HCT116 (cell line): ENCODE data around the gene DMD. TPM values are rescaled to one million over a fixed set of nuclear protein-coding genes. Genes with fewer than 3 reads are reported as not detected.

Experiments used
- ATAC-seq: fragments of 200-7000 bp; cut with Tn5 transposase; 2 replicates; pipeline ENCODE4 v1.9.1; 2020; ENCODE audit warnings: mild to moderate bottlenecking, moderate library complexity
- BruUV-seq: library from RNA; stranded (reverse); fragments of 400-500 nt; replicated peaks from 2 replicates; lab custom pipeline; 2021; lab: Mats Ljungman, UMichigan
- CTCF ChIA-PET: fragments of 300-600 bp; sonication (Branson Sonifier 250); formaldehyde crosslinking; loops from one replicate; lab custom pipeline; 2021; ENCODE audit warnings: antibody characterized with exemption; lab: Charles Lee
- POLR2A ChIA-PET: fragments of 300-600, 350-600 bp; sonication (Branson Sonifier 250); formaldehyde crosslinking; loops from one replicate; lab custom pipeline; 2021; ENCODE audit warnings: antibody characterized with exemption; lab: Charles Lee
- RAD21 ChIA-PET, 2 experiments: fragments of 300-600 bp; sonication (Branson Sonifier 250); formaldehyde crosslinking; loops; one replicate each; lab custom pipeline; 2023; ENCODE audit warnings: low total read pairs in 2 of 2; ENCODE audit not compliant: uncharacterized antibody in 2 of 2, unreplicated experiment in 2 of 2, low non-redundant PET in 1 of 2; lab: Charles Lee
- DNase-seq: peaks from one replicate; pipeline ENCODE4 v3.0.0-alpha.2; 2010; ENCODE audit warnings: low read depth, low spot score
- H2AFZ ChIP-seq: fragments of 200-600 bp; shearing (Covaris generic), sonication (generic); 2 replicates; pipeline ENCODE4 v1.6.1; 2017; ENCODE audit warnings: low read depth, mixed run types, mixed read lengths, antibody characterized with exemption, low read length; ENCODE audit not compliant: poor library complexity, severe bottlenecking
- H3K27ac ChIP-seq: 2 replicates; pipeline ENCODE4 v1.5.1; 2012; ENCODE audit warnings: low read depth, low read length
- H3K27me3 ChIP-seq: fragments of 200-600 bp; sonication (generic); 2 replicates; pipeline ENCODE4 v1.6.1; 2016; ENCODE audit warnings: mixed run types, low read length, mixed read lengths; ENCODE audit not compliant: insufficient read depth
- H3K36me3 ChIP-seq, 2 experiments: fragments of 200-500 bp in 1 of 2; fragments of 200-600 bp in 1 of 2; sonication (Bioruptor generic) in 1 of 2; sonication (generic) in 1 of 2; 2 replicates each; pipeline versions ENCODE4 v1.5.1 to v1.6.1; 2014 to 2016; ENCODE audit warnings: low read length in 2 of 2, inconsistent platforms in 1 of 2, mixed read lengths in 1 of 2, mixed run types in 1 of 2; ENCODE audit not compliant: insufficient read depth in 2 of 2, control insufficient read depth in 1 of 2
- H3K4me1 ChIP-seq, 2 experiments: fragments of 200-600 bp in 1 of 2; sonication (generic) in 1 of 2; 2 replicates each; pipeline versions ENCODE4 v1.5.1 to v1.6.1; 2012 to 2017; ENCODE audit warnings: low read length in 2 of 2, inconsistent platforms in 1 of 2, mild to moderate bottlenecking in 1 of 2, mixed read lengths in 1 of 2, mixed run types in 1 of 2, moderate library complexity in 1 of 2; ENCODE audit not compliant: insufficient read depth in 2 of 2, control insufficient read depth in 1 of 2
- H3K4me2 ChIP-seq: fragments of 200-600 bp; sonication (generic); 2 replicates; pipeline ENCODE4 v1.6.1; 2017; ENCODE audit warnings: mixed run types, low read length, mixed read lengths
- H3K4me3 ChIP-seq, 2 experiments: fragments of 200-600 bp in 1 of 2; sonication (generic) in 1 of 2; replicated peaks in 1 of 2; 2 replicates each; pipeline ENCODE4 v1.5.1; 2011 to 2016; ENCODE audit warnings: low read length in 2 of 2, control low read depth in 1 of 2, low read depth in 1 of 2, mild to moderate bottlenecking in 1 of 2, mixed read lengths in 1 of 2, mixed run types in 1 of 2
- H3K79me2 ChIP-seq: fragments of 200-600 bp; sonication (generic); 2 replicates; pipeline ENCODE4 v1.6.1; 2017; ENCODE audit warnings: mild to moderate bottlenecking, mixed run types, low read length, moderate library complexity, mixed read lengths; ENCODE audit not compliant: insufficient read depth
- H3K9ac ChIP-seq: fragments of 200-600 bp; sonication (generic); 2 replicates; pipeline ENCODE4 v1.6.1; 2016; ENCODE audit warnings: low read length, mixed read lengths
- H3K9me2 ChIP-seq: fragments of 200-600 bp; sonication (generic), shearing (Covaris generic); 2 replicates; pipeline ENCODE4 v1.6.1; 2017; ENCODE audit warnings: mixed run types, mild to moderate bottlenecking, moderate library complexity; ENCODE audit not compliant: insufficient read depth
- H3K9me3 ChIP-seq, 2 experiments: fragments of 200-500 bp in 1 of 2; fragments of 200-600 bp in 1 of 2; sonication (Bioruptor generic) in 1 of 2; sonication (generic) in 1 of 2; 2 replicates each; pipeline ENCODE4 v1.6.1; 2014 to 2017; ENCODE audit warnings: low read length in 2 of 2, mixed read lengths in 2 of 2, inconsistent platforms in 1 of 2, low read depth in 1 of 2, mild to moderate bottlenecking in 1 of 2, mixed run types in 1 of 2, moderate library complexity in 1 of 2; ENCODE audit not compliant: control insufficient read depth in 1 of 2, insufficient read depth in 1 of 2
- H4K20me1 ChIP-seq: fragments of 200-600 bp; sonication (generic), shearing (Covaris generic); 2 replicates; pipeline ENCODE4 v1.6.1; 2017; ENCODE audit warnings: mixed run types, mild to moderate bottlenecking, moderate library complexity; ENCODE audit not compliant: insufficient read depth
- CEBPB ChIP-seq: IDR thresholded peaks from 2 replicates; pipeline ENCODE4 v1.6.1; 2012; ENCODE audit warnings: low read depth
- CTCF ChIP-seq, 3 experiments: fragments of 200-600 bp in 1 of 3; sonication (generic) in 1 of 3; IDR thresholded peaks in 2 of 3; conservative IDR thresholded peaks in 1 of 3; 2 replicates each; pipeline ENCODE4 v1.5.1; 2012 to 2017; ENCODE audit warnings: low read depth in 2 of 3, low read length in 2 of 3, antibody characterized with exemption in 1 of 3, borderline replicate concordance in 1 of 3, control low read depth in 1 of 3, mild to moderate bottlenecking in 1 of 3, mixed read lengths in 1 of 3, mixed run types in 1 of 3, moderate library complexity in 1 of 3; ENCODE audit not compliant: insufficient read depth in 1 of 3
- FOSL1 ChIP-seq: IDR thresholded peaks from 2 replicates; pipeline ENCODE4 v1.6.1; 2012; ENCODE audit warnings: low read depth
- MAX ChIP-seq: IDR thresholded peaks from 2 replicates; pipeline ENCODE4 v1.6.1; 2012
- REST ChIP-seq: IDR thresholded peaks from 2 replicates; pipeline ENCODE4 v1.6.1; 2012; ENCODE audit warnings: low read depth
- SIN3A ChIP-seq: IDR thresholded peaks from 2 replicates; pipeline ENCODE4 v1.6.1; 2012; ENCODE audit warnings: low read depth
- SP1 ChIP-seq: IDR thresholded peaks from 2 replicates; pipeline ENCODE4 v1.6.1; 2012; ENCODE audit warnings: low read depth
- YY1 ChIP-seq: IDR thresholded peaks from 2 replicates; pipeline ENCODE4 v1.6.1; 2011; ENCODE audit warnings: low read length, low read depth, moderate library complexity, mild to moderate bottlenecking; ENCODE audit not compliant: insufficient replicate concordance; ENCODE audit errors: extremely low read depth
- ZBTB33 ChIP-seq: IDR thresholded peaks from 2 replicates; pipeline ENCODE4 v1.6.1; 2011; ENCODE audit warnings: mild to moderate bottlenecking, low read length, moderate library complexity; ENCODE audit not compliant: insufficient replicate concordance; ENCODE audit errors: extremely low read depth
- ZNF274 ChIP-seq: fragments of 200-500 bp; sonication (Bioruptor generic); IDR thresholded peaks from 2 replicates; pipeline ENCODE4 v1.6.1; 2014; ENCODE audit warnings: mild to moderate bottlenecking, low read depth, low read length, inconsistent platforms
- intact Hi-C: fragments of 100-400 bp; cut with micrococcal nuclease; formaldehyde crosslinking; loops from 2 replicates; pipeline ENCODE4 v1.10.0; 2022
- total RNA-seq: library from RNA; stranded (reverse); gene quantifications from one replicate; pipeline ENCODE4 v1.2.1, GENCODE V29; 2021; ENCODE audit not compliant: unreplicated experiment

DMD gene
- total RNA-seq, 1 experiment from 2014 or later = 0.05 TPM

- TF ChIP-seq ZNF274 (no peak), REST (no peak)
Observed at GRCh38 chrX:32995427-32995826, 215.9 kb downstream of the DMD start (continued).

- H3K4me2 ChIP-seq = no peak overlapping the region
- no peaks in the 10 kb centered on the region for H3K9me3 ChIP-seq
- H3K9me2 ChIP-seq = no peaks in the 10 kb centered on the region
- H3K27me3 ChIP-seq = no peaks in the 10 kb centered on the region
- no peaks in the 10 kb centered on the region for H3K4me1 ChIP-seq
- H3K9ac ChIP-seq = no peak overlapping the region
- TF ChIP-seq FOSL1 (no peak), MAX (no peak), REST (no peak), ZBTB33 (no peak), CTCF (IDR thresholded peaks at IDR 0.05 in 2 of 3, conservative IDR thresholded peaks at IDR 0.05 in 1 of 3; ENCODE audit: borderline replicate concordance in 1 of 3, insufficient read depth in 1 of 3, low read depth in 2 of 3, low read length in 2 of 3) (no peak), ZNF274 (no peak), YY1 (no peak), SP1 (no peak), CEBPB (no peak), SIN3A (no peak)
- no peak overlapping the region for H3K4me3 ChIP-seq
- no peak overlapping the region for H3K27ac ChIP-seq
- ChIA-PET CTCF (no interaction called here), POLR2A (no interaction called here), RAD21 (no interaction called here)
- BruUV-seq = no TSS peak
- no peaks in the 10 kb centered on the region for H3K79me2 ChIP-seq
- no peak overlapping the region for H2AFZ ChIP-seq
- no peaks in the 10 kb centered on the region for H3K36me3 ChIP-seq
- H4K20me1 ChIP-seq = no peaks in the 10 kb centered on the region
- DNase-seq = no peak
- ATAC-seq = no peak
- intact Hi-C loops = no loop called here
Observed at GRCh38 chrX:32987142-32987541, 224.2 kb downstream of the DMD start.
